PFSK-1 (cell line): ENCODE data around the gene ACTN2.

Source experiments
- POLR2AphosphoS5 ChIP-seq: IDR thresholded peaks from 2 replicates; pipeline ENCODE4 v1.6.1; 2012; ENCODE audit warnings: low read depth, mild to moderate bottlenecking, control low read depth, low read length, moderate library complexity
- SIN3A ChIP-seq: IDR thresholded peaks from 2 replicates; pipeline ENCODE4 v1.6.1; 2012; ENCODE audit warnings: mild to moderate bottlenecking, low read length, moderate library complexity, borderline replicate concordance; ENCODE audit not compliant: insufficient read depth
- TAF1 ChIP-seq: IDR thresholded peaks from 2 replicates; pipeline ENCODE4 v1.6.1; 2012; ENCODE audit warnings: low read length, control low read depth, borderline replicate concordance; ENCODE audit not compliant: insufficient read depth
- TF ChIP-seq, protein P1 (sequence below), 2 experiments: IDR thresholded peaks; 2 replicates each; pipeline versions ENCODE4 v1.6.1 to v1.8.0; 2011 to 2012; ENCODE audit warnings: low read depth in 2 of 2, low read length in 2 of 2, control low read depth in 1 of 2, inconsistent platforms in 1 of 2, mild to moderate bottlenecking in 1 of 2, moderate library complexity in 1 of 2; ENCODE audit not compliant: insufficient read depth in 1 of 2

GRCh38 chr1:236642763-236643162 is 43.5 kb upstream of the ACTN2 start:
- TF ChIP-seq POLR2AphosphoS5 = no peak
- TF ChIP-seq TAF1 = no peak
- no peak for TF ChIP-seq SIN3A
- TF ChIP-seq, protein P1, sequence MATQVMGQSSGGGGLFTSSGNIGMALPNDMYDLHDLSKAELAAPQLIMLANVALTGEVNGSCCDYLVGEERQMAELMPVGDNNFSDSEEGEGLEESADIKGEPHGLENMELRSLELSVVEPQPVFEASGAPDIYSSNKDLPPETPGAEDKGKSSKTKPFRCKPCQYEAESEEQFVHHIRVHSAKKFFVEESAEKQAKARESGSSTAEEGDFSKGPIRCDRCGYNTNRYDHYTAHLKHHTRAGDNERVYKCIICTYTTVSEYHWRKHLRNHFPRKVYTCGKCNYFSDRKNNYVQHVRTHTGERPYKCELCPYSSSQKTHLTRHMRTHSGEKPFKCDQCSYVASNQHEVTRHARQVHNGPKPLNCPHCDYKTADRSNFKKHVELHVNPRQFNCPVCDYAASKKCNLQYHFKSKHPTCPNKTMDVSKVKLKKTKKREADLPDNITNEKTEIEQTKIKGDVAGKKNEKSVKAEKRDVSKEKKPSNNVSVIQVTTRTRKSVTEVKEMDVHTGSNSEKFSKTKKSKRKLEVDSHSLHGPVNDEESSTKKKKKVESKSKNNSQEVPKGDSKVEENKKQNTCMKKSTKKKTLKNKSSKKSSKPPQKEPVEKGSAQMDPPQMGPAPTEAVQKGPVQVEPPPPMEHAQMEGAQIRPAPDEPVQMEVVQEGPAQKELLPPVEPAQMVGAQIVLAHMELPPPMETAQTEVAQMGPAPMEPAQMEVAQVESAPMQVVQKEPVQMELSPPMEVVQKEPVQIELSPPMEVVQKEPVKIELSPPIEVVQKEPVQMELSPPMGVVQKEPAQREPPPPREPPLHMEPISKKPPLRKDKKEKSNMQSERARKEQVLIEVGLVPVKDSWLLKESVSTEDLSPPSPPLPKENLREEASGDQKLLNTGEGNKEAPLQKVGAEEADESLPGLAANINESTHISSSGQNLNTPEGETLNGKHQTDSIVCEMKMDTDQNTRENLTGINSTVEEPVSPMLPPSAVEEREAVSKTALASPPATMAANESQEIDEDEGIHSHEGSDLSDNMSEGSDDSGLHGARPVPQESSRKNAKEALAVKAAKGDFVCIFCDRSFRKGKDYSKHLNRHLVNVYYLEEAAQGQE (IDR thresholded peaks at IDR 0.05; ENCODE audit: insufficient read depth in 1 of 2, low read depth in 2 of 2, low read length in 2 of 2) = no peak
